Peyer's patch (tissue), 4 donors: Measurements from ENCODE around the gene MUC5B.

Experiments
- POLR2A ChIP-seq, 2 donors: fragments of 450-650 bp; IDR thresholded peaks; one replicate each; pipeline ENCODE4 v1.5.1; 2017; ENCODE audit warnings: antibody characterized with exemption in 2 of 2, mild to moderate bottlenecking in 2 of 2, moderate library complexity in 2 of 2
- TF ChIP-seq, protein P1 (sequence below), 6 experiments: fragments of 450-650 bp in 4 of 6; fragments of 200-600 bp in 2 of 6; sonication (generic) in 1 of 6; IDR thresholded peaks; one replicate each; pipeline ENCODE4 v1.5.1; 2017 to 2019; ENCODE audit warnings: antibody characterized with exemption in 6 of 6, mild to moderate bottlenecking in 3 of 6, moderate library complexity in 1 of 6

DNA sequence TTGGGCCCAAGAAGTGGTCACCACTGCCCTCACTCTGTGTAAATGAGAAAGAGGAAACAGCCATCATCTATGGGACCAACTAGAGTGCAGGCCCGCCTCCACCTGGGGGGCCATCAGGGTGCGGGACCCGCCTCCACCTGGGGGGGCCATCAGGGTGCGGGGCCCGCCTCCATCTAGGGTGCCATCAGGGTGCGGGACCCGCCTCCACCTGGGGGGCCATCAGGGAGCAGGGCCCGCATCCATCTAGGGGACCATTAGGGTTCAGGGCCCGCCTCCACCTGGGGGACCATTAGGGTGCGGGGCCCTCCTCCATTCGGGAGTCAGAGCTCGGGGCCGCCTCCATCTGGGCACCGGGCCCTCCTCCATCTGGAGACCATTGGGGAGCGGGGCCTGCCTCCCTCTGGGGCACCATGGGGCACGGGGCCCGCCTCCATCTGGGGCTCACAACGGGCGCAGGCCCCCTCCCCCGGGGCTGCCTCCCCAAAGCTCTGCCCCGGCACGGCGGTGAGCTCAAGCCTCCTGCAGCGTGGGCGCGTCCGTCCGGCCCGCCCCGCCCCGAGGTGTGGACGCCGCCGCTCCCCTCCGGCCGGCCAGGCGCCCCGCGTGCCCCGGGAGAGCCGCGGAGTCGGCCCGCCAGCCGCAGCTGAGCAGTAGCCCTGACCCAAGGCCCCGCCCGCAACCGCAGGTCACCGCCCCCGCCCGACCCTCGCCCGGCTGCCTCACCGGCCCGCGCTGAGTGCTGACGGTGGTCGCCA, 86.1 kb downstream of the MUC5B start:
- TF ChIP-seq, protein P1, sequence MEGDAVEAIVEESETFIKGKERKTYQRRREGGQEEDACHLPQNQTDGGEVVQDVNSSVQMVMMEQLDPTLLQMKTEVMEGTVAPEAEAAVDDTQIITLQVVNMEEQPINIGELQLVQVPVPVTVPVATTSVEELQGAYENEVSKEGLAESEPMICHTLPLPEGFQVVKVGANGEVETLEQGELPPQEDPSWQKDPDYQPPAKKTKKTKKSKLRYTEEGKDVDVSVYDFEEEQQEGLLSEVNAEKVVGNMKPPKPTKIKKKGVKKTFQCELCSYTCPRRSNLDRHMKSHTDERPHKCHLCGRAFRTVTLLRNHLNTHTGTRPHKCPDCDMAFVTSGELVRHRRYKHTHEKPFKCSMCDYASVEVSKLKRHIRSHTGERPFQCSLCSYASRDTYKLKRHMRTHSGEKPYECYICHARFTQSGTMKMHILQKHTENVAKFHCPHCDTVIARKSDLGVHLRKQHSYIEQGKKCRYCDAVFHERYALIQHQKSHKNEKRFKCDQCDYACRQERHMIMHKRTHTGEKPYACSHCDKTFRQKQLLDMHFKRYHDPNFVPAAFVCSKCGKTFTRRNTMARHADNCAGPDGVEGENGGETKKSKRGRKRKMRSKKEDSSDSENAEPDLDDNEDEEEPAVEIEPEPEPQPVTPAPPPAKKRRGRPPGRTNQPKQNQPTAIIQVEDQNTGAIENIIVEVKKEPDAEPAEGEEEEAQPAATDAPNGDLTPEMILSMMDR (IDR thresholded peaks at IDR 0.05): no peak
- TF ChIP-seq POLR2A (IDR thresholded peaks at IDR 0.05): no peak
